Measurements from ENCODE around the gene HMG20B.

- TF ChIP-seq GATA2 (IDR thresholded peaks at IDR 0.05; ENCODE audit: low read depth, low read length) (no peak), GATA3 (IDR thresholded peaks at IDR 0.05; ENCODE audit: low read depth, low read length) (no peak)
These were observed 37.3 kb downstream of the HMG20B start for GRCh38 chr19:3609779-3610719.

Data from SH-SY5Y (cell line).